DND-41 (cell line): ENCODE measurements around the gene NRSN1.

Experiments
- ATAC-seq: fragments of 200-7000 bp; cut with Tn5 transposase; 3 replicates; pipeline ENCODE4 v1.9.1; 2021; ENCODE audit warnings: low read depth; ENCODE audit not compliant: insufficient read depth
- DNase-seq: peaks from one replicate; pipeline ENCODE4 v3.0.0-alpha.2; 2020
- H2AFZ ChIP-seq: 2 replicates; pipeline ENCODE4 v1.6.0; 2012; ENCODE audit warnings: low read depth, low read length
- H3K27ac ChIP-seq: 2 replicates; pipeline ENCODE4 v1.5.1; 2012; ENCODE audit warnings: low read length, inconsistent platforms
- H3K27me3 ChIP-seq: fragments of 200-600 bp; sonication (generic); 2 replicates; pipeline ENCODE4 v1.6.0; 2012; ENCODE audit warnings: low read length, mild to moderate bottlenecking, inconsistent platforms; ENCODE audit not compliant: insufficient read depth, poor library complexity
- H3K36me3 ChIP-seq: 2 replicates; pipeline ENCODE4 v1.5.1; 2012; ENCODE audit warnings: low read length, inconsistent platforms; ENCODE audit not compliant: insufficient read depth
- H3K4me1 ChIP-seq: 2 replicates; pipeline ENCODE4 v1.5.1; 2012; ENCODE audit warnings: mild to moderate bottlenecking, low read length; ENCODE audit not compliant: insufficient read depth
- H3K4me2 ChIP-seq: 2 replicates; pipeline ENCODE4 v1.6.0; 2012; ENCODE audit warnings: mild to moderate bottlenecking, moderate library complexity, low read length, inconsistent platforms; ENCODE audit not compliant: insufficient read depth
- H3K4me3 ChIP-seq, 2 experiments: fragments of 200-600 bp in 1 of 2; shearing (Covaris generic) in 1 of 2; 2 replicates each; pipeline ENCODE4 v1.5.1; 2012 to 2016; ENCODE audit warnings: inconsistent platforms in 2 of 2, low read length in 2 of 2, mild to moderate bottlenecking in 2 of 2, low read depth in 1 of 2, moderate library complexity in 1 of 2
- H3K79me2 ChIP-seq: 2 replicates; pipeline ENCODE4 v1.6.0; 2012; ENCODE audit warnings: low read length, inconsistent platforms; ENCODE audit not compliant: insufficient read depth
- H3K9ac ChIP-seq: 2 replicates; pipeline ENCODE4 v1.6.0; 2012; ENCODE audit warnings: low read depth, mild to moderate bottlenecking, inconsistent platforms, low read length, moderate library complexity
- H3K9me3 ChIP-seq: 2 replicates; pipeline ENCODE4 v1.5.1; 2012; ENCODE audit warnings: low read length, moderate library complexity, mild to moderate bottlenecking, inconsistent platforms; ENCODE audit not compliant: insufficient read depth, severe bottlenecking
- H4K20me1 ChIP-seq: 2 replicates; pipeline ENCODE4 v1.6.0; 2012; ENCODE audit warnings: low read length; ENCODE audit not compliant: insufficient read depth
- EZH2 ChIP-seq: IDR thresholded peaks from 3 replicates; pipeline ENCODE4 v1.6.1; 2012; ENCODE audit warnings: borderline replicate concordance, low read depth, mild to moderate bottlenecking, moderate library complexity, low read length, inconsistent platforms; ENCODE audit not compliant: severe bottlenecking
- TF ChIP-seq, protein P1 (sequence below): IDR thresholded peaks from 2 replicates; pipeline ENCODE4 v1.5.1; 2012; ENCODE audit warnings: borderline replicate concordance, low read length, moderate library complexity, mild to moderate bottlenecking; ENCODE audit not compliant: poor library complexity, severe bottlenecking; ENCODE audit errors: extremely low read depth

NRSN1 gene

DNA sequence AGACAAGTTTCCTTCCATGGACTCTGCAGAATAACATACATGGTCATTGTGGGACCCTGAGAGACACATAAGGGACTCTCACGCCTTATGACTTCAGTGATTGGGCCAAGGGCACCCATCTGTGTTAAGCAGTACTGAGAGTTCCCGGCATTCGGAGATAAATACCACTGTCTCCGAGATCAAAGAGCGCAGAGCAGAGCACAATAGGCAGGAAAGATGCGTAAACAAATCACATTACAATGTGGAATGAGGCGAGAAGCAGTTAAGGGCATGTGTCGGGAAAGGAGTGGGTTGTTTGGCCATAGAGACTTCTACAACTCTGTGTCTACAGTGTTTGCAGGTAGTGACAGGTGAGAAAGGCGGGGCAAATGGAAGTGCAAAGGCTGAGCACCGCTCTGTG lies 57.6 kb downstream of the NRSN1 start:
- no peaks in the 10 kb centered on the region for H3K9me3 ChIP-seq
- peaks cover 7% of the 10 kb centered on the region for H3K27me3 ChIP-seq
- no peak overlapping the region for H3K4me3 ChIP-seq
- no peak overlapping the region for H2AFZ ChIP-seq
- no peaks in the 10 kb centered on the region for H3K36me3 ChIP-seq
- no peak for DNase-seq
- no peaks in the 10 kb centered on the region for H4K20me1 ChIP-seq
- no peak overlapping the region for H3K9ac ChIP-seq
- no peak overlapping the region for H3K27ac ChIP-seq
- H3K4me2 ChIP-seq: no peak overlapping the region
- no peak for TF ChIP-seq EZH2
- TF ChIP-seq, protein P1, sequence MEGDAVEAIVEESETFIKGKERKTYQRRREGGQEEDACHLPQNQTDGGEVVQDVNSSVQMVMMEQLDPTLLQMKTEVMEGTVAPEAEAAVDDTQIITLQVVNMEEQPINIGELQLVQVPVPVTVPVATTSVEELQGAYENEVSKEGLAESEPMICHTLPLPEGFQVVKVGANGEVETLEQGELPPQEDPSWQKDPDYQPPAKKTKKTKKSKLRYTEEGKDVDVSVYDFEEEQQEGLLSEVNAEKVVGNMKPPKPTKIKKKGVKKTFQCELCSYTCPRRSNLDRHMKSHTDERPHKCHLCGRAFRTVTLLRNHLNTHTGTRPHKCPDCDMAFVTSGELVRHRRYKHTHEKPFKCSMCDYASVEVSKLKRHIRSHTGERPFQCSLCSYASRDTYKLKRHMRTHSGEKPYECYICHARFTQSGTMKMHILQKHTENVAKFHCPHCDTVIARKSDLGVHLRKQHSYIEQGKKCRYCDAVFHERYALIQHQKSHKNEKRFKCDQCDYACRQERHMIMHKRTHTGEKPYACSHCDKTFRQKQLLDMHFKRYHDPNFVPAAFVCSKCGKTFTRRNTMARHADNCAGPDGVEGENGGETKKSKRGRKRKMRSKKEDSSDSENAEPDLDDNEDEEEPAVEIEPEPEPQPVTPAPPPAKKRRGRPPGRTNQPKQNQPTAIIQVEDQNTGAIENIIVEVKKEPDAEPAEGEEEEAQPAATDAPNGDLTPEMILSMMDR: no peak
- ATAC-seq: no peak
- H3K4me1 ChIP-seq: no peaks in the 10 kb centered on the region
- H3K79me2 ChIP-seq: no peaks in the 10 kb centered on the region

DNA sequence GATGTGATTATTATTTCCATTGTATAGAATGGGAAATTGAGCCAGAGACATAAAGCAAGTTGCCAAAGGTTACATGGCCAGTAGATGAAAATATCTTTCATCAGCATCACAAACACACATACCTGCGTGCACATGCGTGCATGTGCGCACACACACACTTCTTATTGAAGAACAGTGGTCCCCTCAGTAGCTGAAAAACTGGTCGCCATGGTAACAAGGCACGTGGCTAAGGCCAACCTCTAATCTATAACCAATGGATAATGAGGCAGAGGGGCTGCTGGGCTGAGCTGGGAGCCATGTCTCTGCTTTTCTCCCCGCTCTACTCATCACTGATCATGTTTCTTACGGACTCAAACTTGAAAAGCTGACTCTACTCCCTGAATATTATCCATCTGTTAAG lies 60.3 kb downstream of the NRSN1 start:
- TF ChIP-seq, protein P1: no peak
- no peak for TF ChIP-seq EZH2
- Histone ChIP-seq H3K36me3 (no peaks in the 10 kb centered on the region), H3K9me3 (no peaks in the 10 kb centered on the region), H3K4me2 (no peak overlapping the region), H3K4me1 (no peaks in the 10 kb centered on the region), H4K20me1 (no peaks in the 10 kb centered on the region), H3K27me3 (peaks cover 7% of the 10 kb centered on the region), H3K9ac (no peak overlapping the region), H2AFZ (no peak overlapping the region), H3K27ac (no peak overlapping the region), H3K79me2 (no peaks in the 10 kb centered on the region), H3K4me3 (no peak overlapping the region)
- DNase-seq (no peak), ATAC-seq (no peak)

DNA sequence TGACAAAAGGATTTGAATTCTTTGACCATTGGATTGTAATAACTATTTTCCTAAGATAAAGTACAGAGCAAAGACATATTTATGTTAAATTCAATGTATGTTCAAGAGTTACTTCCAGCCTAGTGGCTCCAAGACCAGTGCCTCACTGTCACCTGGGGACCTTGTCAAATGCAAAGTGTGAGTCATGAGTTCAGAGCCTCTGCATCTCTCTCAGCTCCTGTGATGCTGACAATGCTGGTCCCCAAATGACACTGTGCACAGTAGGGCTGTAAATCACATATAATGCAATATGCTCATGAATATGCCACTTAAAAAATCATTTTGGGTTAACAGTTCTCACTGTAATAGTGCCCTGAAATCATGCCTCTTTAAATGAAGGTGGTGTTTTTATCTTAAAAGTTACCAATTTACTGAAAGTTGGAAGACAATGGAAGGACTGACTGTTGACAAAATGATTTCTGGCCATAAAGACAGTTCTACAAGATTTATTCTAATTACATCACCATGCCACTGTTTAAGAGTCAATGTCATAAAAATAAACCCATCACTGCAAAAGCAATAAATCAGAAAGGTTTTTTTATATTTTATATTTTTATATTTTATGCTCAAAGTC lies 62.1 kb downstream of the NRSN1 start:
- Histone ChIP-seq H3K9ac (no peak overlapping the region), H3K4me1 (no peaks in the 10 kb centered on the region), H3K79me2 (no peaks in the 10 kb centered on the region), H3K27ac (no peak overlapping the region), H3K4me2 (no peak overlapping the region), H3K9me3 (no peaks in the 10 kb centered on the region), H3K4me3 (no peak overlapping the region), H3K36me3 (no peaks in the 10 kb centered on the region), H3K27me3 (peaks cover 7% of the 10 kb centered on the region), H2AFZ (no peak overlapping the region), H4K20me1 (no peaks in the 10 kb centered on the region)
- ATAC-seq (no peak), DNase-seq (no peak)
- TF ChIP-seq EZH2: no peak
- TF ChIP-seq, protein P1: no peak
